Panc1 (cell line): ENCODE results near the gene ANP32A. TPM values are rescaled to one million over a fixed set of nuclear protein-coding genes. Genes with fewer than 3 reads are reported as not detected.

Source experiments
- ATAC-seq: fragments of 200-7000 bp; cut with Tn5 transposase; 2 replicates; pipeline ENCODE4 v1.9.1; 2020; ENCODE audit warnings: mild to moderate bottlenecking, moderate library complexity
- BruUV-seq: library from RNA; stranded (reverse); fragments of 400-500 nt; replicated peaks from 2 replicates; lab custom pipeline; 2021; lab: Mats Ljungman, UMichigan
- CTCF ChIA-PET: fragments of 300-600 bp; sonication (Branson Sonifier 250); formaldehyde crosslinking; loops from one replicate; lab custom pipeline; 2022; ENCODE audit warnings: antibody characterized with exemption; lab: Charles Lee
- POLR2A ChIA-PET: fragments of 300-600 bp; sonication (Branson Sonifier 250); formaldehyde crosslinking; loops from one replicate; lab custom pipeline; 2022; ENCODE audit warnings: antibody characterized with exemption; lab: Charles Lee
- DNase-seq: peaks from one replicate; pipeline ENCODE4 v3.0.0-alpha.2; 2010; ENCODE audit warnings: low read depth, low spot score
- H3K27ac ChIP-seq: 2 replicates; pipeline ENCODE4 v1.5.1; 2011; ENCODE audit warnings: mild to moderate bottlenecking, low read length, inconsistent platforms
- H3K27me3 ChIP-seq: fragments of 200-500 bp; sonication (Bioruptor generic); 2 replicates; pipeline ENCODE4 v1.6.0; 2014; ENCODE audit warnings: low read length, inconsistent platforms; ENCODE audit not compliant: control insufficient read depth, insufficient read depth
- H3K36me3 ChIP-seq: fragments of 200-500 bp; sonication (Bioruptor generic); 2 replicates; pipeline ENCODE4 v1.5.1; 2014; ENCODE audit warnings: inconsistent platforms, mild to moderate bottlenecking, low read length, moderate library complexity; ENCODE audit not compliant: control insufficient read depth, insufficient read depth
- H3K4me1 ChIP-seq: 2 replicates; pipeline ENCODE4 v1.5.1; 2011; ENCODE audit warnings: inconsistent platforms, mild to moderate bottlenecking, low read length, moderate library complexity; ENCODE audit not compliant: control insufficient read depth, insufficient read depth
- H3K4me3 ChIP-seq, 2 experiments: 2 replicates each; pipeline ENCODE4 v1.5.1; 2011 to 2012; ENCODE audit warnings: low read depth in 2 of 2, low read length in 2 of 2, mild to moderate bottlenecking in 2 of 2, inconsistent platforms in 1 of 2, moderate library complexity in 1 of 2
- H3K9me3 ChIP-seq: fragments of 200-500 bp; sonication (Bioruptor generic); 2 replicates; pipeline ENCODE4 v1.5.1; 2014; ENCODE audit warnings: low read depth, mild to moderate bottlenecking, inconsistent platforms, low read length, moderate library complexity; ENCODE audit not compliant: control insufficient read depth, insufficient read depth
- POLR2AphosphoS5 ChIP-seq: IDR thresholded peaks from 2 replicates; pipeline ENCODE4 v1.6.1; 2012; ENCODE audit warnings: mild to moderate bottlenecking, low read depth, low read length, moderate library complexity
- SIN3A ChIP-seq: IDR thresholded peaks from 2 replicates; pipeline ENCODE4 v1.6.1; 2012; ENCODE audit warnings: low read depth, mild to moderate bottlenecking, low read length, moderate library complexity, borderline replicate concordance; ENCODE audit not compliant: insufficient read depth
- TCF7L2 ChIP-seq: IDR thresholded peaks from 2 replicates; pipeline ENCODE4 v1.6.1; 2011; ENCODE audit warnings: mild to moderate bottlenecking, low read depth, low read length, inconsistent platforms
- in situ Hi-C: cut with HindIII; loops from 2 replicates; pipeline ENCODE4 v1.10.0; 2016; ENCODE audit warnings: low sequenced_read_pairs, low pct_unique_long_range_greater_than_20kb
- intact Hi-C: fragments of 100-400 bp; cut with micrococcal nuclease; formaldehyde crosslinking; loops from one replicate; pipeline ENCODE4 v1.10.0; 2022; ENCODE audit not compliant: unreplicated experiment
- total RNA-seq: library from RNA; stranded (reverse); gene quantifications from one replicate; pipeline ENCODE4 v1.2.1, GENCODE V29; 2021; ENCODE audit not compliant: unreplicated experiment
- TF ChIP-seq, protein P1 (sequence below), 2 experiments: IDR thresholded peaks; 2 replicates each; pipeline ENCODE4 v1.6.1; 2011 to 2012; ENCODE audit warnings: low read depth in 2 of 2, control low read depth in 1 of 2, low read length in 1 of 2, mild to moderate bottlenecking in 1 of 2, moderate library complexity in 1 of 2; ENCODE audit not compliant: insufficient read depth in 1 of 2
- TF ChIP-seq, protein P2 (sequence below): fragments of 450-650 bp; IDR thresholded peaks from 2 replicates; pipeline ENCODE4 v1.5.1; 2017; ENCODE audit warnings: mild to moderate bottlenecking

ANP32A gene
- total RNA-seq, 1 experiment from 2014 or later, result 226 TPM

DNA sequence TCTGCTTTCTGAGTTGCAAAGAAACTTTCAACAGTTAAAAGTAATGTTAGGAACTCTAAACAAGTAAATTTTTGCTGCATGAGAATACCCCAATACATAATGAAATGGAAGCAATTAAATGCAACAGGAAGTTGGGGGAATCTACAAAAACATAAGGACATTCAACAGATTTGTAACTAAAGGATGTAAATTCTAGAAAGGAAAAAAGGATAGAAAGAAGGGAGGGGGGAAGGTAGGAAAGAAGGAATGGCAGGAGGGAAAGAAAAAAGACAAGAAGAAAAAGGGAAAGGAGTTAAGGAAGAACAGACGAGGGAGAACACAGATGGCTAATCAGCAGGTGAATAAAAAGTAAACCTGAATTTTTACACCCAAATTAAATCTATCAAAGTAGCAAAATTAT, 22.3 kb upstream of the ANP32A start:
- Histone ChIP-seq H3K27me3 (peaks cover 23% of the 10 kb centered on the region), H3K36me3 (no peaks in the 10 kb centered on the region), H3K4me3 (no peak overlapping the region), H3K27ac (no peak overlapping the region), H3K4me1 (no peaks in the 10 kb centered on the region), H3K9me3 (no peaks in the 10 kb centered on the region)
- DNase-seq, result no peak
- TF ChIP-seq, protein P1, sequence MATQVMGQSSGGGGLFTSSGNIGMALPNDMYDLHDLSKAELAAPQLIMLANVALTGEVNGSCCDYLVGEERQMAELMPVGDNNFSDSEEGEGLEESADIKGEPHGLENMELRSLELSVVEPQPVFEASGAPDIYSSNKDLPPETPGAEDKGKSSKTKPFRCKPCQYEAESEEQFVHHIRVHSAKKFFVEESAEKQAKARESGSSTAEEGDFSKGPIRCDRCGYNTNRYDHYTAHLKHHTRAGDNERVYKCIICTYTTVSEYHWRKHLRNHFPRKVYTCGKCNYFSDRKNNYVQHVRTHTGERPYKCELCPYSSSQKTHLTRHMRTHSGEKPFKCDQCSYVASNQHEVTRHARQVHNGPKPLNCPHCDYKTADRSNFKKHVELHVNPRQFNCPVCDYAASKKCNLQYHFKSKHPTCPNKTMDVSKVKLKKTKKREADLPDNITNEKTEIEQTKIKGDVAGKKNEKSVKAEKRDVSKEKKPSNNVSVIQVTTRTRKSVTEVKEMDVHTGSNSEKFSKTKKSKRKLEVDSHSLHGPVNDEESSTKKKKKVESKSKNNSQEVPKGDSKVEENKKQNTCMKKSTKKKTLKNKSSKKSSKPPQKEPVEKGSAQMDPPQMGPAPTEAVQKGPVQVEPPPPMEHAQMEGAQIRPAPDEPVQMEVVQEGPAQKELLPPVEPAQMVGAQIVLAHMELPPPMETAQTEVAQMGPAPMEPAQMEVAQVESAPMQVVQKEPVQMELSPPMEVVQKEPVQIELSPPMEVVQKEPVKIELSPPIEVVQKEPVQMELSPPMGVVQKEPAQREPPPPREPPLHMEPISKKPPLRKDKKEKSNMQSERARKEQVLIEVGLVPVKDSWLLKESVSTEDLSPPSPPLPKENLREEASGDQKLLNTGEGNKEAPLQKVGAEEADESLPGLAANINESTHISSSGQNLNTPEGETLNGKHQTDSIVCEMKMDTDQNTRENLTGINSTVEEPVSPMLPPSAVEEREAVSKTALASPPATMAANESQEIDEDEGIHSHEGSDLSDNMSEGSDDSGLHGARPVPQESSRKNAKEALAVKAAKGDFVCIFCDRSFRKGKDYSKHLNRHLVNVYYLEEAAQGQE (IDR thresholded peaks at IDR 0.05; ENCODE audit: insufficient read depth in 1 of 2, low read depth in 2 of 2, low read length in 1 of 2), result no peak
- no peak for TF ChIP-seq TCF7L2
- ChIA-PET POLR2A (no interaction called here), CTCF (no interaction called here)
- in situ Hi-C loops, result no loop called here
- BruUV-seq, result no TSS peak
- ATAC-seq, result no peak
- intact Hi-C loops, result no loop called here

DNA sequence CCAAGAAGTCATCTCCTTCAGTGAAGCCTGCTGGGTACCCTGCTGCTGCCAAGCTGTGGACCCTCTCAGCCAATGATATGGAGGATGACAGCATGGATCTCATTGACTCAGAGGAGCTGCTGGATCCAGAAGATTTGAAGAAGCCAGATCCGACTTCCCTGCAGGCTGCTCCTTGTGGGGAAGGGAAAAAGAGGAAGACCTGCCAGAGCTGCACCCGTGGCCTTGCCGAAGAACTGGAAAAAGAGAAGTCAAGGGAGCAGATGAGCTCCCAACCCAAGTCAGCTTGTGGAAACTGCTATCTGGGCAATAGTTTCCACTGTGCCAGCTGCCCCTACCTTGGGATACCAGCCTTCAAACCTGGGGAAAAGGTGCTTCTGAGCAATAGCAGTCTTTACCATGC, 13.7 kb upstream of the ANP32A start:
- H3K4me3 ChIP-seq, result no peak overlapping the region
- no peaks in the 10 kb centered on the region for H3K27me3 ChIP-seq
- ChIA-PET POLR2A (interaction anchor here (0.6 kb wide), 1 partner anchor 42 kb away, joined by 6 read pairs; no protein-coding TSS in a partner anchor), CTCF (no interaction called here)
- intact Hi-C loops (no loop called here), in situ Hi-C loops (no loop called here)
- ATAC-seq (no peak), DNase-seq (no peak)
- no peaks in the 10 kb centered on the region for H3K4me1 ChIP-seq
- 0 out of 2 replicates have a peak, but pooled peaks cover 7% of the 10 kb centered on the region for H3K9me3 ChIP-seq
- BruUV-seq, result no TSS peak
- TF ChIP-seq SIN3A (no peak), TCF7L2 (no peak), POLR2AphosphoS5 (no peak)
- TF ChIP-seq, protein P2, sequence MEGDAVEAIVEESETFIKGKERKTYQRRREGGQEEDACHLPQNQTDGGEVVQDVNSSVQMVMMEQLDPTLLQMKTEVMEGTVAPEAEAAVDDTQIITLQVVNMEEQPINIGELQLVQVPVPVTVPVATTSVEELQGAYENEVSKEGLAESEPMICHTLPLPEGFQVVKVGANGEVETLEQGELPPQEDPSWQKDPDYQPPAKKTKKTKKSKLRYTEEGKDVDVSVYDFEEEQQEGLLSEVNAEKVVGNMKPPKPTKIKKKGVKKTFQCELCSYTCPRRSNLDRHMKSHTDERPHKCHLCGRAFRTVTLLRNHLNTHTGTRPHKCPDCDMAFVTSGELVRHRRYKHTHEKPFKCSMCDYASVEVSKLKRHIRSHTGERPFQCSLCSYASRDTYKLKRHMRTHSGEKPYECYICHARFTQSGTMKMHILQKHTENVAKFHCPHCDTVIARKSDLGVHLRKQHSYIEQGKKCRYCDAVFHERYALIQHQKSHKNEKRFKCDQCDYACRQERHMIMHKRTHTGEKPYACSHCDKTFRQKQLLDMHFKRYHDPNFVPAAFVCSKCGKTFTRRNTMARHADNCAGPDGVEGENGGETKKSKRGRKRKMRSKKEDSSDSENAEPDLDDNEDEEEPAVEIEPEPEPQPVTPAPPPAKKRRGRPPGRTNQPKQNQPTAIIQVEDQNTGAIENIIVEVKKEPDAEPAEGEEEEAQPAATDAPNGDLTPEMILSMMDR, result no peak
- TF ChIP-seq, protein P1 (IDR thresholded peaks at IDR 0.05; ENCODE audit: insufficient read depth in 1 of 2, low read depth in 2 of 2, low read length in 1 of 2), result no peak
- H3K36me3 ChIP-seq, result no peaks in the 10 kb centered on the region
- H3K27ac ChIP-seq, result no peak overlapping the region
